Subcutaneous adipose tissue (tissue), 4 donors: ENCODE measurements around the gene GDF11. TPM values are rescaled to one million over a fixed set of nuclear protein-coding genes. Genes with fewer than 3 reads are reported as not detected.

Source experiments
- total RNA-seq, 4 donors: library from RNA; depleted of rRNA; stranded (reverse); fragments of >200 nt; gene quantifications; one replicate each; pipeline ENCODE4 v1.1.0, GENCODE V29; 2016
- TF ChIP-seq, protein P1 (sequence below): fragments of 450-650 bp; IDR thresholded peaks from one replicate; pipeline ENCODE4 v1.5.1; 2016; ENCODE audit warnings: low read depth, mild to moderate bottlenecking, control low read depth, antibody characterized with exemption, moderate library complexity

Gene GDF11
- total RNA-seq, 4 donors from 2014 or later: 0.82 to 1.8 (median 1.2) TPM

DNA sequence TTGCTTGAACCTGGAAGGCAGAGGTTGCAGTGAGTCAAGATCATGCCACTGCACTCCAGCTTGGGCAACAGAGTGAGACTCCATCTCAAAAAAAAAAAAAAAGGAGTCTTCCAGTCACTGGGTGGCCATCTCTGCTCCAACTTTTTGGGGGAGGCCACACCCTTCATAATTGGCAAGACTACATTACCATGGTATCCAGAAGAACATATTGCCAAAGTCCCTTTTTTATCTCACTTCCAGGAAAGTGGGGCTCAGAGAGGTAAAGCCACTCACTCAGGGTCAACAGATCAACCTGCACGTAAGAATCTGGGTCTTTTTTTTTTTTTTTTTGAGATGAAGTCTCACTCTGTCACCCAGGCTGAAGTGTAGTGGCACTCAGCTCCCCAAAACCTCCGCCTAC is 9.1 kb upstream of the GDF11 start:
- TF ChIP-seq, protein P1, sequence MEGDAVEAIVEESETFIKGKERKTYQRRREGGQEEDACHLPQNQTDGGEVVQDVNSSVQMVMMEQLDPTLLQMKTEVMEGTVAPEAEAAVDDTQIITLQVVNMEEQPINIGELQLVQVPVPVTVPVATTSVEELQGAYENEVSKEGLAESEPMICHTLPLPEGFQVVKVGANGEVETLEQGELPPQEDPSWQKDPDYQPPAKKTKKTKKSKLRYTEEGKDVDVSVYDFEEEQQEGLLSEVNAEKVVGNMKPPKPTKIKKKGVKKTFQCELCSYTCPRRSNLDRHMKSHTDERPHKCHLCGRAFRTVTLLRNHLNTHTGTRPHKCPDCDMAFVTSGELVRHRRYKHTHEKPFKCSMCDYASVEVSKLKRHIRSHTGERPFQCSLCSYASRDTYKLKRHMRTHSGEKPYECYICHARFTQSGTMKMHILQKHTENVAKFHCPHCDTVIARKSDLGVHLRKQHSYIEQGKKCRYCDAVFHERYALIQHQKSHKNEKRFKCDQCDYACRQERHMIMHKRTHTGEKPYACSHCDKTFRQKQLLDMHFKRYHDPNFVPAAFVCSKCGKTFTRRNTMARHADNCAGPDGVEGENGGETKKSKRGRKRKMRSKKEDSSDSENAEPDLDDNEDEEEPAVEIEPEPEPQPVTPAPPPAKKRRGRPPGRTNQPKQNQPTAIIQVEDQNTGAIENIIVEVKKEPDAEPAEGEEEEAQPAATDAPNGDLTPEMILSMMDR: no peak

DNA sequence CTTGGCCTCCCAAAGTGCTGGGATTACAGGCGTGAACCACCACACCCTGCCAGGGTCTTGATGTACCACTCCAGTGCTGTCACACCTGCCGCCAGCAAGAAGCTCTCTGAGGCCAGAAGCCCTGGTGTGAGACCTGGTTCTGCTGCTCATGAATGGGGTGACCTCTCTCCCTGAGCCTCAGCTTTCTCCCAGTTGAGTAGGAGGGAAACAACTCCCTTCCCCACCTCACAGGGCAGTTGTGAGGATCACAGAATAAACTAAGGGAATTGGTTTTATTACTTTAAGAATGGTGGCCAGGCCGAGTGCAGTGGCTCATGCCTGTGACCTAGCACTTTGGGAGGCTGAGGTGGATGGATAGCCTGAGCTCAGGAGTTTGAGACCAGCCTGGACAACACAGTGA is 8.3 kb upstream of the GDF11 start:
- TF ChIP-seq, protein P1: no peak

DNA sequence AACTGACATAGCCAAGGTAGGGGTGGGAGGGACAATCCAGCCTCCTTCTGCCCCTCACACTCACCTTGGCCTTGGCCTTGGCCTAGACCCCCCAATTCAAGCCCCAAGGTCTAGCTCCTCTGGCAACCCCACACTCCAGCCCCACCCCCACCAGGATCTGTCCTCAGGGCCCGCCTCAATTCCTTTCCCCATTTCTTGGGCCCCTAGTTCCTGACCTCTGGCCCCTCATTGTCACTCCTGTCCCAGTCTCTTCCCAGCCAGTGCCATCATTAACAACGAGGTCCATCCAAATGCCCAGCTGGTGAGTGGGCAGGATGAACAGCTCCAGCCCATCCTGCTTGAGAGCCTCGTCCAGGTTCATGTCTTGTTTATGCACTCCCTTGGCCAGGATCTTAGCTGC is 6.8 kb upstream of the GDF11 start:
- TF ChIP-seq, protein P1: no peak

DNA sequence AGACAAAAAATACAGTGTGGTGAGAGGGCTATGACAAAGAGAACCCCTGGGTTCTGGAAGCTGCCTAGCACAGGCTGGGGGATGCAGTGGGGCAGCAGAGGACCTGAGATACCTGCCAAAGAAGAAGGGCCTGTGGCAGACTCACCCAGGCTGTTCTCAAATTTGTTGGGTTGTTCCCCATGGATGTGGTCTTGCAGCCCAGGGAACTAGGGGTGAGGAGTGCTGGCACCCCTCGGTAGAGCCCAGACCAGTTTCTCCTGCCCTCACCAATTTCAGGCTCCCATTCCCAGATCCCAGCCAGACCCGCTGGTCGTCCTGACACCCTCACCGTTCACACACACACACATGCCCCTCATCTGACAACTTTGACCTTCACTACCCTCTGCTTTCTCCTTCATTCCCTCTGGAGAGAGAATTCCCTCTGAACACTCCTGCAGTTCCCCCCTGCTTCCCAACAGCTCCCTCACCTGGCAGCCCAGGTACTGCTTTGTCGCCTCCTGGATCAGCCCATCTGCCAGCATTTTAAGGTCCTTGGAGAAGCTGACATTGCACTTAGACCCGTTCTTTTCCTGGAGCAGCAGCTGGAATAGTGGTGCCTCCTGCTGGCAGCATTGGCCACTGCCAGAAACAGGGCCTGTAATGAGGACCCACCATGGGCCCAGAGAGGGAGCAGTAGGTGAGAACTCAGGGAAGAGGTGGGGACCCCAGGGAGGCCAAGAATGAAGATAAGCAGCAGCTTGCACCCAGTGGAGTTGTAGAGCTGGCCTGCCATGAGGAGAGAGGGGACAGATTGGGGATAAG is 5.9 kb upstream of the GDF11 start:
- TF ChIP-seq, protein P1: no peak

DNA sequence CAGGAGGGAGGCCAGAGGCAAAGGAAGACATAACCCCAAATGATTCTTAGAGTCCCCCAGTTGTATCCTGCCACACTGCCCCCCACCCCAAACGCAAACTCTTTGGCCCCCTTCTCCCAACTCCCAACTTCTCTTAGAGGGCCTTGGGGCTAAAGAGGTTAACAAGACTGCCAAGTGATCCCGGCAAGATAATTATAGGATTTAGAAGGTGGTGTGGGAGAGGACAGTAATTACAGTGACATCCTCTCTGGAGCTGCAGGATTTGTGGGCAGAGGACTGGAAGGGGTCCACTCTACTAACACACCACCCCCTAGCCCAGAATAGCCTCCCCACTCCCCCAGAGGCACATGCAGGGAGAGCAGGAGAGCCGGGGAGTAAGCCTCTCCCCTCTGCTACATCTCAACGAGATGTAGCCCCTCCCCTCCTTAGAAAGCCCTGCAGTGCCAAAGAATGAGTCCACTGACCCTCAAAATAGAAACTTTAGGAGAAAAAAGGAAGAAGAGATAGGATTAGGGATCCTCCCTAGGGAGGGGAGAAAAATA is 5.3 kb upstream of the GDF11 start:
- TF ChIP-seq, protein P1: no peak

DNA sequence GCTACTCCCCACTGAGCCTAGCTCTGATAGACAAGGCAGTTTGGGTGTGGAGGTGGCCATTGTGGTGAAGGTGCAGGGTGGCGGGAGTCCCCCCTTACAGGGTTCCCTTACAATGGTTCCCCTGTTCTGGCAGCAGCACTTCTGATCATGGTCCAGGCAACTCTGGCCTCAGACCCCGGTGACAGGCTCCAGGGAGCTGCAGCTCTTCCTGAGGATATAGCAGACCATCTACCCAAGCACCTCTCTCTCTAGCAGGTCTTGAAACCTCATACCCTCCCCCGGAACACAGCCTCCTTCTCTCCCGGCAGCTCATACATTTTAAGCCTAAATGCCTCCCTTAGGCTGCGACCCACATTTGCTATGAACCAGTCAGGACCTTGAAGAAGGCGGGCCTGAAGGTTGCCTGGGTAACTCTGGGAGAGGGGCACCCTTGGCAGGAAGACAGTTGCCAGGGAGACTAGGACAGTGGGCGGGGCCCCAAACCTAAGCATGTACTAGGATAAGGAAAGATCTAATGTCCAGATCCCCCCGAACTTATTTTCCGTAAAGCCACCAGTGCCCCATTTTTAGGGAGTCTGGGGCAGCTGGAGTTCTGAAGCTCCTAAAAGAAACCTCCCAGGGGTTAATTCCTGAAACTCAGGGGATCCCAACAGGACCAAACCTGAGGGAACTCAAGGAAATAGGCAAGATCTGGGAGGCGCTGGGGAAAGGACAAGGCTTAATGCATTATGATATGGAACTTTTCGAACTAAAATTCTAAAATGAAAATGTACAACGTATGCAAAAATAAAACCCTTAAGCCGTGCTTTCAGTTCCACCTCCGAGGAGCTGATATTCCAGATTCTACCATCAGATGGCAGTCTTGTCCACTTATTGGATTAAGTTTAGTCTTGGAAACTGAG is 4.5 kb upstream of the GDF11 start:
- TF ChIP-seq, protein P1: no peak

DNA sequence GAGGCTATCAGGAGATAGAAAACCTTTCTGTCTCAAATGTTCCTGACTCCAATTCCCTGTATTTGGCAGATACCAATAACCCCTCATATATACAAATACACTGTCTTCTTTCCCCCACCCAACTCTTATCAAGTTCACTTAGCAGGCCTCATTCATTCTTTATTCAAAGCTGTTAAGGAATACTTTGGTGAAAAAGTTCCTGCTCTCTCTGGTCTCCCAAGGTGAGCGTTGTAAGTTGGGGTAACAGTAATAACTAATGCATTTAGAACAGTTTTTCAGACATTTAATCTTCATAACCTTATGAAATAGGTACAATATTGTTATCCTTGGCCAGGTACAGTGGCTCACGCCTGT is 3.9 kb upstream of the GDF11 start:
- TF ChIP-seq, protein P1: no peak
